Naive thymus-derived CD4-positive, alpha-beta T cell (primary cell): Measurements from ENCODE around the gene RFC3. TPM values are rescaled to one million over a fixed set of nuclear protein-coding genes. Genes with fewer than 3 reads are reported as not detected.

Experiments
- ATAC-seq: fragments of 150-1000 bp; cut with Tn5 transposase; 2 replicates; pipeline ENCODE4 v1.10.0; 2021; ENCODE audit warnings: mild to moderate bottlenecking, moderate library complexity
- CTCF ChIA-PET: fragments of 350-600 bp; sonication (Branson Sonifier 250); formaldehyde crosslinking; loops from one replicate; lab custom pipeline; 2021; ENCODE audit warnings: antibody characterized with exemption; lab: Charles Lee
- POLR2A ChIA-PET: fragments of 350-600 bp; sonication (Branson Sonifier 250); formaldehyde crosslinking; loops from one replicate; lab custom pipeline; 2021; ENCODE audit warnings: antibody characterized with exemption, inconsistent platforms; lab: Charles Lee
- DNase-seq, 9 donors: peaks; one replicate each; pipeline versions ENCODE4 v3.0.0 to v3.0.0-alpha.2; 2020 to 2022; ENCODE audit warnings: mixed read lengths in 1 of 9
- H3K27ac ChIP-seq: one replicate; pipeline ENCODE4 v1.7.0; 2013; ENCODE audit warnings: mild to moderate bottlenecking, low read depth, low read length, moderate library complexity
- H3K27me3 ChIP-seq, 2 donors: one replicate each; pipeline ENCODE4 v1.7.0; 2013; ENCODE audit warnings: low read length in 2 of 2, mild to moderate bottlenecking in 2 of 2, moderate library complexity in 2 of 2; ENCODE audit not compliant: control insufficient read depth in 2 of 2, insufficient read depth in 2 of 2
- H3K36me3 ChIP-seq, 3 experiments: 1 replicate in 2 of 3; 2 replicates in 1 of 3; pipeline ENCODE4 v1.7.0; 2013; ENCODE audit warnings: low read length in 3 of 3, mild to moderate bottlenecking in 3 of 3, moderate library complexity in 1 of 3; ENCODE audit not compliant: insufficient read depth in 3 of 3, control insufficient read depth in 2 of 3
- H3K4me1 ChIP-seq, 2 donors: one replicate each; pipeline ENCODE4 v1.7.0; 2013; ENCODE audit warnings: low read length in 2 of 2, mild to moderate bottlenecking in 2 of 2, moderate library complexity in 1 of 2; ENCODE audit not compliant: control insufficient read depth in 2 of 2, insufficient read depth in 2 of 2
- H3K4me3 ChIP-seq: 2 replicates; pipeline ENCODE4 v1.7.0; 2013; ENCODE audit warnings: mild to moderate bottlenecking, low read length
- H3K9me3 ChIP-seq, 3 experiments: 1 replicate in 2 of 3; 2 replicates in 1 of 3; pipeline ENCODE4 v1.7.0; 2013; ENCODE audit warnings: low read length in 3 of 3; ENCODE audit not compliant: control insufficient read depth in 2 of 3
- H3K27ac Mint-ChIP-seq, 9 donors: one replicate each; pipeline ENCODE4 v1.8.0; 2020 to 2022; ENCODE audit warnings: mixed read lengths in 9 of 9, mild to moderate bottlenecking in 8 of 9, moderate library complexity in 5 of 9, inconsistent platforms in 2 of 9
- H3K27me3 Mint-ChIP-seq, 5 donors: one replicate each; pipeline ENCODE4 v1.8.0; 2021 to 2022; ENCODE audit warnings: mixed read lengths in 5 of 5, mild to moderate bottlenecking in 1 of 5
- H3K36me3 Mint-ChIP-seq, 5 donors: one replicate each; pipeline ENCODE4 v1.8.0; 2020 to 2022; ENCODE audit warnings: mixed read lengths in 5 of 5, mild to moderate bottlenecking in 3 of 5, inconsistent platforms in 1 of 5
- H3K4me1 Mint-ChIP-seq, 7 donors: one replicate each; pipeline ENCODE4 v1.8.0; 2020 to 2022; ENCODE audit warnings: mixed read lengths in 7 of 7, mild to moderate bottlenecking in 3 of 7, inconsistent platforms in 1 of 7
- H3K4me3 Mint-ChIP-seq, 10 donors: one replicate each; pipeline ENCODE4 v1.8.0; 2020 to 2022; ENCODE audit warnings: mild to moderate bottlenecking in 10 of 10, mixed read lengths in 10 of 10, moderate library complexity in 6 of 10, inconsistent platforms in 2 of 10
- H3K9me3 Mint-ChIP-seq, 11 donors: one replicate each; pipeline ENCODE4 v1.8.0; 2020 to 2022; ENCODE audit warnings: mixed read lengths in 11 of 11, mild to moderate bottlenecking in 4 of 11, inconsistent platforms in 1 of 11, moderate library complexity in 1 of 11
- intact Hi-C, 2 donors: fragments of 100-400 bp; cut with micrococcal nuclease; formaldehyde crosslinking; loops; one replicate each; pipeline ENCODE4 v1.15.1; 2023
- polyA plus RNA-seq, 2 donors: library from polyadenylated mRNA; unstranded; fragments of 300-500 nt; fragmentation: Illumina TruSeq; gene quantifications; one replicate each; pipeline ENCODE4 v1.2.3, GENCODE V29; 2021
- total RNA-seq, 6 experiments: library from RNA in 5 of 6; stranded (reverse) in 5 of 6; gene quantifications; 1 replicate in 5 of 6; 2 replicates in 1 of 6; pipeline ENCODE4 v1.2.3 and lab custom pipeline; 2021 to 2026

The RFC3 gene
- total and polyA plus RNA-seq, 7 experiments from 2014 or later, result 4.5 to 29.9 (median 6.5) TPM

- ChIA-PET POLR2A (no interaction called here), CTCF (no interaction called here)
- ATAC-seq, result no peak
- peaks cover 0 to 19% (median under 1%) of the 10 kb centered on the region in 11 donors for H3K9me3 Mint-ChIP-seq
- Histone ChIP-seq H3K27me3 (no peaks in the 10 kb centered on the region), H3K9me3 (no peaks in the 10 kb centered on the region), H3K4me1 (peaks cover 6% of the 10 kb centered on the region in 2 donors), H3K4me3 (no peak overlapping the region), H3K27ac (no peak overlapping the region), H3K36me3 (no peaks in the 10 kb centered on the region)
- peaks cover 3 to 28% (median 15%) of the 10 kb centered on the region in 7 donors for H3K4me1 Mint-ChIP-seq
- DNase-seq, result no peak
- peaks cover 0 to 10% (median under 1%) of the 10 kb centered on the region in 5 donors for H3K27me3 Mint-ChIP-seq
- peaks cover 0 to under 1% (median 0%) of the 10 kb centered on the region in 5 donors for H3K36me3 Mint-ChIP-seq
- intact Hi-C loops, result no loop called here
- H3K4me3 Mint-ChIP-seq, result no peak overlapping the region
- no peak overlapping the region for H3K27ac Mint-ChIP-seq
Measured at GRCh38 chr13:33789739-33790138, 28.2 kb upstream of the RFC3 start.

- no peaks in the 10 kb centered on the region for H3K36me3 ChIP-seq
- ATAC-seq (no peak), DNase-seq (no peak)
- H3K4me1 Mint-ChIP-seq, result peaks cover 0 to 6% (median 0%) of the 10 kb centered on the region in 7 donors
- H3K4me3 Mint-ChIP-seq, result no peak overlapping the region
- ChIA-PET CTCF (no interaction called here), POLR2A (no interaction called here)
- no peak overlapping the region for H3K27ac ChIP-seq
- H3K27me3 Mint-ChIP-seq, result peaks cover 0 to 10% (median 0%) of the 10 kb centered on the region in 5 donors
- H3K27me3 ChIP-seq, result no peaks in the 10 kb centered on the region
- H3K27ac Mint-ChIP-seq, result no peak overlapping the region
- no peaks in the 10 kb centered on the region for H3K36me3 Mint-ChIP-seq
- H3K4me1 ChIP-seq, result no peaks in the 10 kb centered on the region
- H3K4me3 ChIP-seq, result no peak overlapping the region
- H3K9me3 Mint-ChIP-seq, result peaks cover 0 to 19% (median 0%) of the 10 kb centered on the region in 11 donors
- intact Hi-C loops, result no loop called here
- H3K9me3 ChIP-seq, result no peaks in the 10 kb centered on the region
Measured at GRCh38 chr13:33793726-33794125, 24.2 kb upstream of the RFC3 start.

- H3K36me3 Mint-ChIP-seq, result no peaks in the 10 kb centered on the region
- peaks cover 0 to 6% (median 0%) of the 10 kb centered on the region in 7 donors for H3K4me1 Mint-ChIP-seq
- ATAC-seq (no peak), DNase-seq (no peak)
- Histone ChIP-seq H3K27me3 (no peaks in the 10 kb centered on the region), H3K36me3 (no peaks in the 10 kb centered on the region), H3K4me3 (no peak overlapping the region), H3K9me3 (no peaks in the 10 kb centered on the region), H3K4me1 (no peaks in the 10 kb centered on the region), H3K27ac (no peak overlapping the region)
- peaks cover 0 to 10% (median 0%) of the 10 kb centered on the region in 5 donors for H3K27me3 Mint-ChIP-seq
- ChIA-PET POLR2A (no interaction called here), CTCF (no interaction called here)
- peaks cover 0 to 19% (median 0%) of the 10 kb centered on the region in 11 donors for H3K9me3 Mint-ChIP-seq
- no peak overlapping the region for H3K4me3 Mint-ChIP-seq
- no peak overlapping the region for H3K27ac Mint-ChIP-seq
- intact Hi-C loops, result no loop called here
Measured at GRCh38 chr13:33794576-33794975, 23.4 kb upstream of the RFC3 start.

GRCh38 chr13:33796095-33796494 lies 21.9 kb upstream of the RFC3 start:
- ATAC-seq (no peak), DNase-seq (no peak)
- ChIA-PET CTCF (no interaction called here), POLR2A (no interaction called here)
- no peaks in the 10 kb centered on the region for H3K4me1 ChIP-seq
- H3K27me3 ChIP-seq, result no peaks in the 10 kb centered on the region
- H3K4me3 ChIP-seq, result no peak overlapping the region
- no peak overlapping the region for H3K4me3 Mint-ChIP-seq
- peaks cover 0 to 10% (median 0%) of the 10 kb centered on the region in 7 donors for H3K4me1 Mint-ChIP-seq
- no peaks in the 10 kb centered on the region for H3K36me3 ChIP-seq
- no peaks in the 10 kb centered on the region for H3K9me3 ChIP-seq
- no peak overlapping the region for H3K27ac ChIP-seq
- H3K27me3 Mint-ChIP-seq, result peaks cover 0 to 12% (median under 1%) of the 10 kb centered on the region in 5 donors
- intact Hi-C loops, result no loop called here
- no peak overlapping the region for H3K27ac Mint-ChIP-seq
- H3K36me3 Mint-ChIP-seq, result no peaks in the 10 kb centered on the region
- H3K9me3 Mint-ChIP-seq, result peaks cover 0 to 14% (median 0%) of the 10 kb centered on the region in 11 donors

GRCh38 chr13:33797622-33798021 lies 20.3 kb upstream of the RFC3 start:
- intact Hi-C loops, result no loop called here
- ChIA-PET POLR2A (no interaction called here), CTCF (no interaction called here)
- H3K27me3 ChIP-seq, result no peaks in the 10 kb centered on the region
- H3K9me3 ChIP-seq, result no peaks in the 10 kb centered on the region
- no peaks in the 10 kb centered on the region for H3K36me3 ChIP-seq
- H3K9me3 Mint-ChIP-seq, result peaks cover 0 to 7% (median 0%) of the 10 kb centered on the region in 11 donors
- H3K4me1 Mint-ChIP-seq, result peaks cover 0 to 10% (median 0%) of the 10 kb centered on the region in 7 donors
- H3K27me3 Mint-ChIP-seq, result peaks cover 0 to 17% (median 5%) of the 10 kb centered on the region in 5 donors
- no peaks in the 10 kb centered on the region for H3K4me1 ChIP-seq
- H3K36me3 Mint-ChIP-seq, result no peaks in the 10 kb centered on the region
- H3K27ac ChIP-seq, result no peak overlapping the region
- ATAC-seq, result no peak
- no peak for DNase-seq
- no peak overlapping the region for H3K4me3 ChIP-seq
- no peak overlapping the region for H3K27ac Mint-ChIP-seq
- H3K4me3 Mint-ChIP-seq, result no peak overlapping the region

- Histone ChIP-seq H3K4me3 (no peak overlapping the region), H3K9me3 (no peaks in the 10 kb centered on the region), H3K27ac (no peak overlapping the region), H3K27me3 (no peaks in the 10 kb centered on the region), H3K4me1 (no peaks in the 10 kb centered on the region), H3K36me3 (no peaks in the 10 kb centered on the region)
- Mint-ChIP-seq H3K4me3 (no peak overlapping the region), H3K9me3 (peaks cover 0 to 4% (median 0%) of the 10 kb centered on the region in 11 donors), H3K27ac (no peak overlapping the region), H3K4me1 (peaks cover 0 to 10% (median 0%) of the 10 kb centered on the region in 7 donors), H3K36me3 (no peaks in the 10 kb centered on the region), H3K27me3 (peaks cover 0 to 17% (median 5%) of the 10 kb centered on the region in 5 donors)
- CTCF ChIA-PET, result no interaction called here
- intact Hi-C loops, result no loop called here
- ATAC-seq (no peak), DNase-seq (no peak)
- POLR2A ChIA-PET, result no interaction called here
Measured at GRCh38 chr13:33798023-33798422, 19.9 kb upstream of the RFC3 start.
